HepG2 (cell line): ENCODE results near the gene MAGEA9B. TPM values are rescaled to one million over a fixed set of nuclear protein-coding genes. Genes with fewer than 3 reads are reported as not detected.

ENCODE experiments used
- ATF2 ChIP-seq: sonication (generic); formaldehyde crosslinking; IDR thresholded peaks from 2 replicates; pipeline ENCODE4 v1.4.0; 2020; ENCODE audit warnings: missing genetic modification reagents
- FOXK1 ChIP-seq: sonication (generic); formaldehyde crosslinking; IDR thresholded peaks from 2 replicates; pipeline ENCODE4 v1.4.0; 2020; ENCODE audit warnings: low read depth, missing genetic modification reagents, borderline replicate concordance
- FOXP1 ChIP-seq, 2 experiments: fragments of 450-650 bp in 1 of 2; IDR thresholded peaks; 2 replicates each; pipeline ENCODE4 v1.6.1; 2017 to 2018; ENCODE audit warnings: antibody characterized with exemption in 1 of 2
- HIVEP1 ChIP-seq: sonication (generic); formaldehyde crosslinking; IDR thresholded peaks from 2 replicates; pipeline ENCODE4 v1.4.0; 2020; ENCODE audit warnings: mild to moderate bottlenecking, missing genetic modification reagents
- HMG20B ChIP-seq: conservative IDR thresholded peaks from 2 replicates; pipeline ENCODE4 v1.6.1; 2016; ENCODE audit warnings: missing genetic modification reagents, missing compliant biosample characterization
- HOXD1 ChIP-seq: sonication (generic); formaldehyde crosslinking; IDR thresholded peaks from 2 replicates; pipeline ENCODE4 v1.5.0; 2020; ENCODE audit warnings: missing genetic modification reagents
- MTA1 ChIP-seq: sonication (generic); formaldehyde crosslinking; IDR thresholded peaks from 2 replicates; pipeline ENCODE4 v1.4.0; 2020; ENCODE audit warnings: missing genetic modification reagents, mild to moderate bottlenecking, borderline replicate concordance
- NAIF1 ChIP-seq: sonication (generic); formaldehyde crosslinking; IDR thresholded peaks from 2 replicates; pipeline ENCODE4 v1.5.0; 2020; ENCODE audit warnings: mild to moderate bottlenecking, missing genetic modification reagents, borderline replicate concordance
- RARA ChIP-seq: IDR thresholded peaks from 2 replicates; pipeline ENCODE4 v1.6.1; 2016; ENCODE audit warnings: missing genetic modification reagents, missing compliant biosample characterization
- RARG ChIP-seq: sonication (generic); formaldehyde crosslinking; IDR thresholded peaks from 2 replicates; pipeline ENCODE4 v1.4.0; 2020; ENCODE audit warnings: low read depth, mild to moderate bottlenecking, missing genetic modification reagents
- RBFOX2 ChIP-seq: fragments of 200-400 bp; formaldehyde crosslinking; IDR thresholded peaks from 2 replicates; pipeline ENCODE4 v1.6.1; 2017; ENCODE audit warnings: low read depth, mild to moderate bottlenecking, low read length
- RXRB ChIP-seq: IDR thresholded peaks from 2 replicates; pipeline ENCODE4 v1.6.1; 2016; ENCODE audit warnings: borderline replicate concordance, missing genetic modification reagents, missing compliant biosample characterization
- SRY ChIP-seq: sonication (generic); formaldehyde crosslinking; IDR thresholded peaks from 2 replicates; pipeline ENCODE4 v1.8.0; 2022; ENCODE audit warnings: mild to moderate bottlenecking, missing genetic modification reagents
- ZNF232 ChIP-seq: sonication (generic); formaldehyde crosslinking; IDR thresholded peaks from 2 replicates; pipeline ENCODE4 v1.4.0; 2020; ENCODE audit warnings: missing genetic modification reagents, borderline replicate concordance
- ZNF234 ChIP-seq: sonication (generic); formaldehyde crosslinking; conservative IDR thresholded peaks from 2 replicates; pipeline ENCODE4 v1.5.1; 2020; ENCODE audit warnings: mild to moderate bottlenecking, missing genetic modification reagents
- ZNF362 ChIP-seq: sonication (generic); formaldehyde crosslinking; IDR thresholded peaks from 2 replicates; pipeline ENCODE4 v1.4.0; 2020; ENCODE audit warnings: missing genetic modification reagents, mild to moderate bottlenecking, borderline replicate concordance
- polyA plus RNA-seq, 8 experiments: library from polyadenylated mRNA; depleted of rRNA in 3 of 8; stranded (reverse) in 7 of 8; unstranded in 1 of 8; fragments of >200 nt; fragmentation: Illumina TruSeq in 4 of 8; extraction: Trizol in 4 of 8; gene quantifications; 2 replicates each; pipeline versions ENCODE4 v1.2.1 to v1.2.3, GENCODE V29; 2011 to 2016; ENCODE audit warnings: low read depth in 4 of 8, missing spikeins in 1 of 8, mixed read lengths in 1 of 8; ENCODE audit not compliant: insufficient read depth in 1 of 8
- total RNA-seq, 5 experiments: library from RNA; depleted of rRNA; stranded (reverse); fragments of >200 nt; fragmentation: Illumina TruSeq; extraction: Trizol; gene quantifications; 2 replicates each; pipeline ENCODE4 v1.2.3, GENCODE V29; 2016; ENCODE audit warnings: low read depth in 1 of 5
- TF ChIP-seq, protein P1 (sequence below): IDR thresholded peaks from 2 replicates; pipeline ENCODE4 v1.6.1; 2016; ENCODE audit warnings: missing genetic modification reagents, missing compliant biosample characterization

MAGEA9B gene
- total and polyA plus RNA-seq, 2 of the 13 experiments (the other 11 are each of a cell fraction or from before 2014, with no cell fraction given): 0.07 to 0.11 TPM

DNA sequence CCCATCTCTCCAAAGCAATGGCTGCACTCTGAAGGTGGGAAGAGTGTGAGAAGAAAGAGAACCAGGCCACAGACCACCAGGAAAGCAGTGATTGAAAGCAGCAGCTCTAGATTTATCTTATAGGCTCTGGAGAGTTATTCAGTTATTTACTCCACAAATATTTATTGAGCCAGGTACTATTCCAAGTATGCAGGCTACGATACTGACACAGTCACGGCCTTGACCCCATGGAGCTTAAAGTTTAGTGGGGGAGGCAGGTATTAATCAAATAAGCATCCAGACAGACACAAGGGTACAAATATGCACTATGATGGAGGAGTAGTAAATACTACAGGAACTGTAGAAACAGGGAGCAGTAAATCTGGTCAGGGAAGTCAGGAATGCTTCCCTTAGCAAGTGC is 41.5 kb upstream of the MAGEA9B start (continued):
- TF ChIP-seq RXRB (CRISPR knock-in tag): 0 out of 2 replicates have a peak, but pooled peaks have one; percentile 29
- no peak for TF ChIP-seq FOXK1 (CRISPR knock-in tag)
- TF ChIP-seq ZNF362: no peak
- TF ChIP-seq NAIF1 (CRISPR knock-in tag): no peak
- TF ChIP-seq HMG20B: no peak
- no peak for TF ChIP-seq RARG
- no peak for TF ChIP-seq HIVEP1 (CRISPR knock-in tag)
- no peak for TF ChIP-seq ATF2 (CRISPR knock-in tag)
- no peak for TF ChIP-seq HOXD1 (CRISPR knock-in tag)
- TF ChIP-seq RBFOX2: no peak
- TF ChIP-seq, protein P1, sequence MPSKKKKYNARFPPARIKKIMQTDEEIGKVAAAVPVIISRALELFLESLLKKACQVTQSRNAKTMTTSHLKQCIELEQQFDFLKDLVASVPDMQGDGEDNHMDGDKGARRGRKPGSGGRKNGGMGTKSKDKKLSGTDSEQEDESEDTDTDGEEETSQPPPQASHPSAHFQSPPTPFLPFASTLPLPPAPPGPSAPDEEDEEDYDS (CRISPR knock-in tag): no peak
- no peak for TF ChIP-seq MTA1
- no peak for TF ChIP-seq ZNF232 (CRISPR knock-in tag)
- TF ChIP-seq FOXP1 (IDR thresholded peaks at IDR 0.05): no peak
- 0 out of 2 replicates have a peak, but pooled peaks have one; percentile 5 for TF ChIP-seq FOXP1 (CRISPR knock-in tag; IDR thresholded peaks at IDR 0.05)
- no peak for TF ChIP-seq SRY (CRISPR knock-in tag)
- TF ChIP-seq RARA: peak; percentile 61
- TF ChIP-seq ZNF234 (CRISPR knock-in tag): no peak
